Neuron (in vitro differentiated cells): ENCODE data around the gene G6PC2.

Source experiments
- H2AFZ ChIP-seq: one replicate; pipeline ENCODE4 v1.6.1; 2013; ENCODE audit warnings: low read depth, mild to moderate bottlenecking, inconsistent platforms, low read length, moderate library complexity
- H3K27me3 ChIP-seq: one replicate; pipeline ENCODE4 v1.6.1; 2013; ENCODE audit warnings: low read length; ENCODE audit not compliant: insufficient read depth
- H3K36me3 ChIP-seq: one replicate; pipeline ENCODE4 v1.6.1; 2013; ENCODE audit warnings: low read length; ENCODE audit not compliant: insufficient read depth
- H3K4me1 ChIP-seq: one replicate; pipeline ENCODE4 v1.6.1; 2013; ENCODE audit warnings: low read length; ENCODE audit not compliant: insufficient read depth
- H3K4me3 ChIP-seq: 2 replicates; pipeline ENCODE4 v1.5.1; 2013; ENCODE audit warnings: mild to moderate bottlenecking, low read length, moderate library complexity
- H3K9me3 ChIP-seq: one replicate; pipeline ENCODE4 v1.6.1; 2013; ENCODE audit warnings: low read length

G6PC2 gene

DNA sequence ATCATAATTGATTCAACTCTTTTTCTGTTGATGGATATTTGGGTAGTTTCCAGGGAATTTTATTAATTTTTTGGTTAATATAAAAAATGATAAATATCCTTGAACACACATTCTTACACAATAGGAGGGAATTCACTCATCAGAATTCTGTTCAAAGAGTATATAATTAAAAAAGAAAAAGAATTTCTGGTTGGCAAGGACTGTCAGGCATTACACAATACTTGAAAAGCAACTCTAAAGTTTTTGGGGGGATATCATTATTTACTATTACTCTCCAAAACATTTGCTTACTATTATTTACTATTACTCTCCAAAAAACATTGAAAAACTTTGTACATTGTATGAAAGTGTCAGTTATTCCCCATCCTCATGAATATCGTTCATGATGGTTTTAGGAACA, 38.0 kb downstream of the G6PC2 start:
- Histone ChIP-seq H2AFZ (no peak overlapping the region), H3K4me3 (no peak overlapping the region), H3K9me3 (no peaks in the 10 kb centered on the region), H3K36me3 (no peaks in the 10 kb centered on the region), H3K4me1 (peaks cover 13% of the 10 kb centered on the region), H3K27me3 (no peaks in the 10 kb centered on the region)

DNA sequence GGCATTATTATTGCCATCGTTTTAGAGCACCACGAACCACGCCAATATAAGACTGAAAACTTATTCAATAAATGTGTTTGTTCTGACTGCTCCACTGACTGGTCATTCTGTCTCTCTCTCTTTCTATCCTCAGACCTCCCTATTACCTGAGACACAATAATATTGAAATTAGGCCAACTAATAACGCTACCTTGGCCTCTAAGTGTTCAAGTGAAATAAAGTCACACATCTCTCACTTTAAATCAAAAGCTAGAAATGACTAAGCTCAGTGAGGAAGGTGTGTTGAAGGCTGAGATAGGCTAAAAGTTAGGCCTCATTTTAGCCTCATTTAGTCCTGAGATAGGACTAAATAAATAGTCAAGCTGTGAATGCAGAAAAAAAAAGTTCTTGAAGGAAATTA, 38.8 kb downstream of the G6PC2 start:
- Histone ChIP-seq H3K27me3 (no peaks in the 10 kb centered on the region), H3K36me3 (no peaks in the 10 kb centered on the region), H3K4me1 (peaks cover 4% of the 10 kb centered on the region), H3K9me3 (no peaks in the 10 kb centered on the region), H3K4me3 (no peak overlapping the region), H2AFZ (no peak overlapping the region)

DNA sequence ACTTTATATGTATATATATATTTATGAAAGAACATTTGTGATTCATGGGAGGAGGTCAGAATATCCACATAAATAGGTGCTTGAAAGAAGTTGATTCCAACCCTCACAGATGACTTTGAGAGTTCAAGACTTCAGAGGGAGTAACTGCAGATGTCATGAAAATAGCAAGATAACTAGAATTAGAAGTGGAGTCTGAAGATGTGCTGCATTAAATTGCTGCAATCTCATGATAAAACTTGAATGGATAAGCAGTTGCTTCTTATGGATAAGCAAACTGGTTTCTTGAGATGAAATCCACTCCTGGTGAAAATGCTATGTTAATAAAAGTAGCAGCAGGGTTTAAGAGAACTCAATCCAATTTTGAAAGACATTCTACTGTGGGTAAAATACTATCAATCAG, 40.2 kb downstream of the G6PC2 start:
- no peaks in the 10 kb centered on the region for H3K36me3 ChIP-seq
- H3K4me3 ChIP-seq, result no peak overlapping the region
- no peaks in the 10 kb centered on the region for H3K4me1 ChIP-seq
- H3K27me3 ChIP-seq, result no peaks in the 10 kb centered on the region
- no peak overlapping the region for H2AFZ ChIP-seq
- no peaks in the 10 kb centered on the region for H3K9me3 ChIP-seq

DNA sequence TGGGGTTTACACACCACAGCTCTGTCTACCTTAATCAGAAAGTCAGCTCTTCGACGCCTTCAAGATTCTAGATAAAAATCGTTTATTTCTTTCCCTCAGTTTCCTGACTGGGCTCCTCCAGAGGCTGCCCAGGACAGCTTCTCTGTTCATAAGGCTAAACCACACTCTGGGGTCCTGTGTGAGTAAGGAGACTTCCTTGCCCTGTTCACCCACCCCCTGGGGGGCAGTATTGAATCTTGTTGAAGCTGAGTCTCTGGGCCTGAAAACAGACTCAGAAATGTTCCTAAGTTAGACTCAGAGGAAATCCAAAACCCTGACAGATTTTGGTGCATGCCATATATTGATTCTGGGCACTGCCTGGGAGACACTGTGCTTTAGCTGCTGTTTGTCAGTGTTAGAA, 43.0 kb downstream of the G6PC2 start:
- no peaks in the 10 kb centered on the region for H3K4me1 ChIP-seq

DNA sequence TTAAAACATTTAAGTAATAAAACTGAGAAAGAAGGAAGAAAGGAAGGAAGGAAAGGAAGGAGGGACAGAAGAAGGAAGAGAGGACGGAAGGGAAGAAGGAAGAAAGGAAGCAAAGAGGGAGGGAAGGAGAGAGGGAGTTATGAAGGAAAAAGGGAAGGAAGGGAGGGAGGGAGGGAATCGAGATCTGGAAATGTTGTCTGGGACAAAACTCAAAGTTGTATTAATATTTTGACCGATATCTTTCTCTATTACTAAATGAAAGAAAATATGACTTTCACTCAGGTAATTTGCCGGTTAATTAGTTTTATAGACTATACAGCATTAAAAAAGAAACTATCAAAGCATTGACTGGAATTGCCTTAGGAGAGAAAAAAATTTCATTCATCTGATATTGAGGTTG, 44.4 kb downstream of the G6PC2 start:
- Histone ChIP-seq H3K4me1 (no peaks in the 10 kb centered on the region), H3K27me3 (peaks cover 3% of the 10 kb centered on the region)

More for the DNA sequence above, 43.0 kb downstream of the G6PC2 start:
- no peaks in the 10 kb centered on the region for H3K36me3 ChIP-seq
- peaks cover 3% of the 10 kb centered on the region for H3K27me3 ChIP-seq
- H3K4me3 ChIP-seq, result no peak overlapping the region
- no peak overlapping the region for H2AFZ ChIP-seq
- H3K9me3 ChIP-seq, result no peaks in the 10 kb centered on the region

DNA sequence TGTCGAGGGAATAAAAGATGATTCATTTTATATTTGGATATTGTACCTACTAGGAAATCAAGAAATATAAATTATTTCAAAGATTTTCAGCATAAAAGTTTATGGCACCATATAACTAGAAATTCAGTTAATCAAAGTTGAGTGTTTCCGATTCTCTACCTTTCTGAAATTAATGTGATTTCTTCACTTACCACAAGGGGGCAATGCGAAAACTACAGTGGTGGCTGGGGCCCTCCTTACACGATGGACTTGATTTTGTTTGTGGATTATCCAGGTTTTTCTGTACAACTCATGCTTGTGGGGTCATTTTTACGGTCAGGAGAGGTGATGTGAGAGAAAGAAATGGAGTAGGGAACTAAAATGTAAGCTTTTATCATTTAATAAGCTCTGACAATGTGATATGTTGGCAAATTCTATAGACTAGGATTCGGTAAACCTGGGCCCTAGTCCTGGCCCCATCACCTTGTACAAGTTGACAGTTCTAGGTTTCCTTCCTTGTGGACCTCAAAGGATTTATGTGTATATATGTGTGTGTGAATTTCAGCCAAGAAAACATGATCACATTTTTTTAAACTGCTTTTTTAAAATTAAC, 47.6 kb downstream of the G6PC2 start:
- Histone ChIP-seq H3K27me3 (peaks cover 3% of the 10 kb centered on the region), H3K36me3 (no peaks in the 10 kb centered on the region), H3K9me3 (no peaks in the 10 kb centered on the region), H2AFZ (no peak overlapping the region), H3K4me1 (no peaks in the 10 kb centered on the region), H3K4me3 (no peak overlapping the region)

More for the DNA sequence above, 44.4 kb downstream of the G6PC2 start:
- no peaks in the 10 kb centered on the region for H3K36me3 ChIP-seq
- H2AFZ ChIP-seq, result no peak overlapping the region
- H3K9me3 ChIP-seq, result no peaks in the 10 kb centered on the region
- no peak overlapping the region for H3K4me3 ChIP-seq

DNA sequence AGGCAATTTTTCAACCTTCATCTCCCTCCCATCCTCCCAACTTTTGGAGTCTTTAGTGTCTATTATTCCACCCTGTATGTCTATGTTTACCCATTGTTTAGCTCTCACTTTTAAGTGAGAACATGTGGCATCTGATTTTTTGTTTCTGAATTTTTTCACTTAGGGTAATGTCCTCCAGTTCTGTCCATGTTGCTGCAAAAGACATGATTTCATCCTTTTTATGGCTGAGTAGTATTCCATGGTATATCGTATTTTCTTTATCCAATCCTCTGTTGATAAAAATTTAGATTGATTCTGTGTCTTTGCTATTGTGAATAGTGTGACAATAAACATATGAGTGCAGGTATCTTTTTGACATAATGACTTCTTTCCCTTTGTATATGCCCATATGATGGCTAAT, 48.2 kb downstream of the G6PC2 start:
- Histone ChIP-seq H2AFZ (no peak overlapping the region), H3K9me3 (no peaks in the 10 kb centered on the region), H3K4me1 (no peaks in the 10 kb centered on the region), H3K4me3 (no peak overlapping the region), H3K27me3 (peaks cover 3% of the 10 kb centered on the region), H3K36me3 (no peaks in the 10 kb centered on the region)

DNA sequence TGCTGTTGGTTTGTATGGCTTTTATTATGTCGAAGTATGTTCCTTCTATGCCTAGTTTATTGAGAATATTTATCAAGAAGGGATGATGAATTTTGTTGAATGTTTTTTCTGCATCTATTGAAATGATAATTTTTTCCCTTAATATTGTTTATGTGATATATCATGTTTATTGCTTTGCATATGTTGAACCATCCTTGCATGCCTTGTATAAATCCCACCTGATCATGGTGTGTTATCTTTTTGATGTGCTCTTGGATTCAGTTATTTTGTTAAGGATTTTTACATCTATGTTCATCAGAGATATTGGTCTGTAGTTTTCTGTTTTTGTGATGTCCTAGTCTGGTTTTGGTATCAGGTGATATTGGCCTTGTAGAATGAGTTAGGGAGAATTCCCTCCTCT, 50.8 kb downstream of the G6PC2 start:
- Histone ChIP-seq H3K4me3 (no peak overlapping the region), H3K9me3 (peaks cover 4% of the 10 kb centered on the region), H3K36me3 (no peaks in the 10 kb centered on the region), H3K4me1 (no peaks in the 10 kb centered on the region), H2AFZ (no peak overlapping the region), H3K27me3 (peaks cover 3% of the 10 kb centered on the region)

DNA sequence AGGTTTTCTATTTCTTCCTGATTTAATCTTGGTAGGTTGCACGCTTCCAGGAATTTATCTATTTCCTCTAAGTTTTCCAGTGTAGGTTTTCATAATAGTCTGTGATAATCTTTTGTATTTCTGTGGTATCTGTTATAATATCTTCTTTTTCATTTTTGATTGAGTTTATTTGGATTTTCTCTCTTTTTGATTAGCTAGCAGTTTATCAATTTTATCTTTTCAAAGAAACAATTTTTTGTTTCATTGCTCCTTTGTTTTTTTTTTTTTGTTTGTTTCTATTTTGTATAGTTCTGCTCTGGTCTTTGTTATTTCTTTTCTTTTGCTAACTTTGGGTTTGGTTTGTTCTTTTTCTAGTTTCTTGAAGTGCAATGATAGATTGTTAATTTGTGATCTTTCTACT, 51.3 kb downstream of the G6PC2 start:
- Histone ChIP-seq H3K4me1 (no peaks in the 10 kb centered on the region), H3K36me3 (no peaks in the 10 kb centered on the region), H2AFZ (no peak overlapping the region), H3K9me3 (peaks cover 4% of the 10 kb centered on the region), H3K4me3 (no peak overlapping the region), H3K27me3 (no peaks in the 10 kb centered on the region)

DNA sequence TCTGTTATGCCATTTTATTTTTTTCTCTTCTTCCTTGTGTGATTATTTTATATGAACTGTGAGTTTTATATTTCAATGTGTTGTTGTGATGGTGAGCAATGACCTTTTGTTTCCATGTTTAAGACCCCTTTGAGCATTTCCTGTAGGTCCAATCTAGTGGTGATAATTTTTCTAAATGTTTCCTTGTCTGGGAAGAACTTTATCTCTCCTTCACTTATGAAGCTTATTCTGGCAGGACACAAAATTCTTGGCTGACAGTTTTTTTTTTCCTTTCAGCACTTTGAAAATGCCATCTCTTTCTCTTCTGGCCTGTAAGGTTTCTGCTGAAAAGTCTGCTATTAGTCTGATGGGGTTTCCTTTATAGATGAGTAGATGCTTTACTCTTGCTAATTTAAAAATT, 53.2 kb downstream of the G6PC2 start:
- no peaks in the 10 kb centered on the region for H3K36me3 ChIP-seq
- H3K4me1 ChIP-seq, result no peaks in the 10 kb centered on the region
- peaks cover 4% of the 10 kb centered on the region for H3K9me3 ChIP-seq
- H3K4me3 ChIP-seq, result no peak overlapping the region
- no peak overlapping the region for H2AFZ ChIP-seq
- H3K27me3 ChIP-seq, result no peaks in the 10 kb centered on the region

DNA sequence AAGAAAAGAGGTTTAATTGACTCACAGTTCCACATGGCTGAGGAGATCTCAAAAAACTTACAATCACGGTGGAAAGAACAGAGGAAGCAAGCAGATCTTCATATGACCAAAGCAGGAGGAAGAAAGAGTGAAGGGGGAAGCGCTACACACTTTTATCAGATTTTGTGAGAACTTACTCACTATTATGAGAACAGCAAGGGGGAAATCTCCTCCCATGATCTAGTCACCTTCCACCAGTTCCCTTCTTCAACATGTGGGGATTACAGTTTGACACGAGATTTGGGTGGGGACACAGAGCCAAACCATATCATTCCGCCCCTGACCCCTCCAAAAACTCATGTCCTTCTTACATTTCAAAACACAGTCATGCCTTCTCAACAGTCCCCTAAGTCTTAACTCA, 54.2 kb downstream of the G6PC2 start:
- Histone ChIP-seq H3K27me3 (no peaks in the 10 kb centered on the region), H3K4me3 (no peak overlapping the region), H3K9me3 (peaks cover 4% of the 10 kb centered on the region), H2AFZ (no peak overlapping the region), H3K36me3 (no peaks in the 10 kb centered on the region), H3K4me1 (no peaks in the 10 kb centered on the region)

DNA sequence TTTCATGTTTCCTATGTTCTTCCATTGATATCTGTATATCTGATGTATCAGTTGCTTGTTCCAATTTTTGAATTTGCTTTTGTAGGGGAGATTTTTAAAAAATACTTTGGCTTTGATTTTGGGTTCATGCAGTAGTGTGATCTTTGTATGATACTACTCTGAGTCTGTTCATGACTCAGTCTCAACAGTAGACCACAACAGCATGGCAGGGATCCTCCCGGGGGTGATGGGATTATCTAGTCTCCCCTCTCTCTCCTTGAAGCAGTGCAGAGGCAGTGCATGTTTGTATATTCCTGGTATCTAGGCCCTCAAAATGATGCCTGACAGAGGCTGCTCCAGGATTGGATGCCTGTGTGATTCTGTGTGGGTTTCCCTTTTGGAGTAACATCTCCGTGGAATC, 55.3 kb downstream of the G6PC2 start:
- Histone ChIP-seq H2AFZ (no peak overlapping the region), H3K27me3 (no peaks in the 10 kb centered on the region), H3K4me3 (no peak overlapping the region), H3K36me3 (no peaks in the 10 kb centered on the region), H3K9me3 (peaks cover 4% of the 10 kb centered on the region), H3K4me1 (no peaks in the 10 kb centered on the region)
